Measurements from ENCODE around the gene CFAP52. TPM values are rescaled to one million over a fixed set of nuclear protein-coding genes. Genes with fewer than 3 reads are reported as not detected.
"Not testable (repeated sequence)": the region's sequence is repeated elsewhere in the genome, so short reads cannot be mapped to it uniquely, and the experiment has no call there.

CFAP52 gene
- total RNA-seq, 1 donor from 2014 or later = not detected

- ATAC-seq = peak; percentile 79
Observed at GRCh38 chr17:9645851-9646545, 69.6 kb downstream of the CFAP52 start.

- no peak for ATAC-seq
Observed at GRCh38 chr17:9646546-9646885, 70.1 kb downstream of the CFAP52 start.

GRCh38 chr17:9647014-9647413 is 70.6 kb downstream of the CFAP52 start:
- ATAC-seq = no peak

DNA sequence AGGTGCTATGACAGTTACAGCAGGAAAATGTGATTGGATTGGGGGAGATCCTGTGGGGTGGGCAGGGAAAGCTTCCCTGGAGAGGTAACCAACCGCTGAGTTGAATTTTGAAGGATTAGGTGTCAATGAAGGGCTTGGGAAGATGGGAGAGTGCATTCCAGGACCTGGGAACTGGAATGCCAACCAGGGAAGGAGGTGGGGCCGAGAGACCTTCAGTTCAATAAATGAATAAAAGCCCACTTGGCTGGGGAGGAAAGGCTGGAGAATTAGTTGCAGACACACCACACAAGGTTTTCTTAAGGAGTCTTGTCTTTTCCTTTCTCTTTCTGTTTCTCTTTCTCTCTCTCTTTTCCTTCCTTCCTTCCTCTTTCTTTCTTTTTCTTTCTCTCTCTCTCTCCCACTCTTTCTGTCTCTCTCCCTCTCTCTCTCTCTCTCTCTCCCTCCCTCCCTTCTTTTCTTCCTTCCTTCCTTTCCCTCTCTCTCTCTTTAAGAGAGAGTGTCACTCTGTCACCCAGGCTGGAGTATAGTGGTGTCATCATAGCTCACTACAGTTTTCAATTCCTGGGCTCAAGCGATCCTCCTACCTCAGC is 72.2 kb downstream of the CFAP52 start:
- no peak for ATAC-seq

- ATAC-seq = no peak
Observed at GRCh38 chr17:9658593-9659211, 82.3 kb downstream of the CFAP52 start.

- ATAC-seq = no peak
Observed at GRCh38 chr17:9661027-9661426, 84.6 kb downstream of the CFAP52 start.

DNA sequence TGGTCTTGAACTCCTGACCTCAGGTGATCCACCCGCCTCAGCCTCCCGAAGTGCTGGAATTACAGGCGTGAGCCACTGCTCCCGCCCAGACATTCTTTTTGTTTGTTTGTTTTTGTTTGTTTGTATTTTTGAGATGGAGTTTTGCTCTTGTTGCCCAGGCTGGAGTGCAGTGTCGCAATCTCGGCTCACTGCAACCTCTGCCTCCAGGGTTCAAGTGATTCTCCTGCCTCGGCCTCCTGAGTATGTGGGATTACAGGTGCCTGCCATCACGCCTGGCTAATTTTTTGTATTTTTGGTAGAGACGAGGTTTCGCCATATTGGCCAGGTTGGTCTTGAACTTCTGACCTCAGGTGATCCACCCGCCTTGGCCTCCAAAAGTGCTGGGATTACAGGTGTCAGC is 87.1 kb downstream of the CFAP52 start:
- ATAC-seq = not testable (repeated sequence)

DNA sequence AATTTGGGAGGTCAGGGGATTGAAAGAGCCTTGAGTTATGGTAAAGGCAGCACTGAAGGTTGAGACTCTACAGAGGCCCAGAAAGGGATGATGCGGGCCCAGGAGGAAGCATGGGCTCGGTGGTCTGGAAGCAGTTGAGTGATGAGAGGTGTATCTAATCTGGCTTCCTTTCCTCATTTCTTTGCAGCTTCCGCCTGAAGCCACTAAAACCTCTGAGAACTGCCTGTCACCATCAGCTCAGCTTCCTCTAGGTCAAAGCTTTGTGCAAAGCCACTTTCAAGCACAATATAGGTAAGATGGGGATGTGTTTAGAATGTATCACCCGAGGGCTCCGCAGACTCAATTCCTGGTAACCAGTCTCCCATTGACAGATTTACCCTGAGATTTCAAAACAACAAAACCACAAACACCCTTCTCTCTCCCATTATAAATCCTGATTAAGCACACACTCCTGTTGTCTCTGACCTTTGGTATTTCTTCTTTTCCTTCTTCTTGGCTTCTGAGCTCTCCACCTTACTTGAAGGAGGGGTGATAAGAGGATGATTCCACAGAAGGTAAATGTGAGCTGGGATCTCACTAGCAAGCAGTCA is 90.1 kb downstream of the CFAP52 start:
- ATAC-seq = no peak

DNA sequence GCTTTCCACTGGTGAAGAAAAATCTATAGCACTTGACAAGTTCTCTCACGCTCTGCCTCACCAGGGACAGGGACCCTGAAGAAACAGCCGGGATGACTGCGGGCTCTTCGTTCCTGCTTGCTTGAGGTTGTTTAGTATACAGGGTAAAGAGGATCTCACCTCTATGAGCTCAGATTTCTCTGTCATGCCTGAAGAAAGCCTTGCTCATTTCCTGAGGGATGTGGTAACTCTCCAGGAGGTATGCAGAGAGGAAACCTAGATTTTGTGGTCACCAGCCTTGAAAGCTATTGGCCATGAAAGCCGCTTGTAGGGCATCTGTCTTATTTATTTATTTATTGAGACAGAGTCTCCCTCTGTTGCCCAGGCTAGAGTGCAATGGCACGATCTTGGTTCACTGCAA is 92.1 kb downstream of the CFAP52 start:
- no peak for ATAC-seq

GRCh38 chr17:9669551-9670008 is 93.1 kb downstream of the CFAP52 start:
- peak; percentile 89 for ATAC-seq

DNA sequence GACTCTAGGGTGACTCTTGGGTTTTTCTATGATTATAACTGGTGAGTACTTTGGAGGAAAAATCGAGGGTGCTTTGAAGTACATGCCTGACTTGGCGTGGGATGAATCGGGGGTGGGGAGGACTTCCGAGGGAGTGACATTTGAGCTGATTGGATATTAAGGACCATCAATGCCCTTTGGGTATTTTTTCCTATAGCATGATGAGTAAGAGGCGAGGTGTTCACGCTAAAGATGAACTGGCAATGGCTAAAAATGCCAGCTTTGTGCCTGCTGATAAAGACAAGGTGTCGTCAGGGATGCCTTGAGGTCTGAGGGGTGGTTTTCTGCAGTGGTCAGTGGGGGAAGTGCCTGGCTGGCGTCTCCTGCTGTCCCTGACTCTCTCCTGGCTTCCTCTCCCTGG is 94.2 kb downstream of the CFAP52 start:
- no peak for ATAC-seq

DNA sequence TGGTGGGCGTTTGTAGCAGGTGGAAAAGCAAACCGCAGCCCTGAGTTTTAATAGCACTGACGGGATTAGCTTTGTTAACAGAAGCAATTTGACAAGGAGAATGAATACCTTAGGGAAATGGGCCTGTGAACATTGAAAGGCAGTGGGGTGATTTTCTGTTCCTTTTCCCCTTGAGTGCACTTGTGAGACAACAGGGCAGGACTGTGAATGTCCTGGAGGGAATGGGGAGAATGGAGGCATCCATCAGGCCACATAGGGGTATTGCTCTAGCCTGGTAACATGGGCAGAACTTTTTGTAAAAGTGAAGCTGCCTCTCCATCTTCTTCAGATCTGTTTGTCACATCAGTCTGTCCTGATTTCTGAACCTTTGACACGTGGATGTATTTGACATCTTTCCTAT is 95.1 kb downstream of the CFAP52 start:
- ATAC-seq = no peak

DNA sequence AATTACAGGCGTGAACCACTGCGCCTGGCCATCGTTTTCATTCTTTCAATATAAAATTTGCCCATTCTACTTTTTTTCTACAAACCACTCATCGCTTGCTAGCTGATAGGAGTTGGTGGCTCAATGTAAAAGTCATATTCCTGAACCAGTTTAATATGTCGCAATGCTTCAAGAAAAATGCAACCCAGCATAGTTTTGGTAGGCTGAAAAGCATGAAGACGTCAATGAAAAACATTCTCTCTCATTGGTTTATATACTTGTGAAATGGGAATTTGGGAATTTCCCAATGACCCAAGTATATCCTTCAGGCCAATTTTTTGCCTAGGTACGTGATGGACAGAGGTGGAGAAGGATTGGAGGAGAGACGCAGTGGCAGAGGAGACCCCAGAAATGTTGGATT is 95.8 kb downstream of the CFAP52 start:
- no peak for ATAC-seq

DNA sequence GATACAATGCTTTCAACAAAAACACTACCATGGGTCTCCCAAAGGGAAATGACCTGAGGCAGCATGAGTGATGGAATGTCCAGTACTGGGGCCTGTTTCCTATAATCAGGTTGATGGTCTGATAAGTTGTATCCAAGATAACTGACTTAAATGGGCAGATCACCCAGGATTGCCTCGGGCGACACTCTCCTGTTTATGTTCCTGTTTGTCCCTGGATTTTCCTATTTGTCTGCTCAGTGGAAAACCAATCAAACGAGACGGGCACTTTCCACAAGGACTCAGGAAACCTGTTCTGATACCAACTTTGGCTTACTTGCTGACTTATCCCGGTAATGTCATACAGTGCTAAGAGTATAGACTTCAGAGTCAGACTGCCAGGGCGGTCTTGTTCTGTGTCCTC is 96.2 kb downstream of the CFAP52 start:
- ATAC-seq = no peak

DNA sequence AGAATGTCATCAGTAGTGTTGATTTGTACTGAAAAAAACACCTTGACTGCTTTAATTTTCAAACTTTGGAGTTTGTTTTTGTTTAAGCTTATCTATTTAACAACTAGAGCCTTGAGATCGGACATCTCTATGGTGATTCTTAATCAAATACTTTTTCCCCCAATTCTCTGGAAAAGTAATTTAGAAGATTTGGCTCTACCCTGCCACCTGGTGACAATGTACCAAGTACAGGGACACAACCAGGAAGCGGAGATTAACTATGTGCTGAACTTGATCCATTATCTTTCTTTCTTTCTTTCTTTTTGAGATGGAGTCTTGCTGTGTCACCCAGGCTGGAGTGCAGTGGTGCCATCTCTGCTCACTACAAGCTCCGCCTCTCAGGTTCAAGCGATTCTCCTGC is 99.6 kb downstream of the CFAP52 start:
- no peak for ATAC-seq

DNA sequence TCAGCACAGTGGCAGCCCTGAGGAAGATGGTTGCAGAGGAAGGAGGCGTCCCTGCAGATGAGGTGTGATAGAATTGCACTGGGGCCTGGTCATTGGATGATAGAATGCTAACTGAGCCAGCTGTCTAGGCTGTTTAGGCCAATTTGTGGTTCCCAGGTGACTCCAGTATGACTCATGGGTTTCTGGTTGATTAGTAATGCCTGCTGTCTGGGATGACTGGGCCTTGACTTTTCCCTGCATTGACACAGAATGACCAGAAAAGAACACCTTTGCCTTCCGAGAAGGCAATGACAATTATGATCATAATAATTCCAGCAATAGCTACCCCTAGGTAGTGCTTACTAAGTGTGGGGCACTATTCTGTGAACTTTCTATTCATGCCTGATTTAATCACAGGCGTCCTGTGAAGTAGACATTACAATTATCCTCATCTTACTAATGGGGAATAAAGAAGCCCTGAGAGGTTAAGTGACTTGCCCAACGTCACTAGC is 100.4 kb downstream of the CFAP52 start:
- peak; percentile 97 for ATAC-seq

GRCh38 chr17:9677411-9677810 is 101.0 kb downstream of the CFAP52 start:
- ATAC-seq = peak; percentile 78

DNA sequence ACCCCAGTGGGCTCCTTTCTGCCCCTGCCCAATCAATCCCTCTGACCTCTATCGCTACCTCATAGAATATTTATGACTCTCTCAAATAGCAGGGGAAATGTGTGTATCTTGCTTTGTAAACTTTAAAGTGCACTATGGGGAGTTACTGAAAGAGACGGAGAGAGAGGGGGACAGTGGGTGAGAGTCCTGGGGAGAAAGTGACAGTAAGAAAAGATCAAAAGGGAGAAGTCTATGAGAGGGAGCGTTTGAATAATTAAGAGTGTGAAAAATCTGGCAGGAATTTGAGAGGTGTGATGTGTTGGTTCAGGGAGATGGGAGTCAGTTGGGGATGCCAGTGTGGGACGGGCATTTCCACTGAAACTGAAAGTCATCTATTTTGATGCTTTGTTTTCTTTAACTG is 101.5 kb downstream of the CFAP52 start:
- ATAC-seq = no peak

- no peak for ATAC-seq
Observed at GRCh38 chr17:9684955-9685621, 108.6 kb downstream of the CFAP52 start.

Measured in esophagus mucosa (tissue), 1 donor.